HepG2 (cell line): ENCODE results near the gene POGK. TPM values are rescaled to one million over a fixed set of nuclear protein-coding genes. Genes with fewer than 3 reads are reported as not detected.

Source experiments
- AGO2 ChIP-seq: fragments of 200-400 bp; formaldehyde crosslinking; optimal IDR thresholded peaks from 2 replicates; pipeline ENCODE3; 2017; ENCODE audit warnings: mild to moderate bottlenecking, low read depth, low read length, moderate library complexity
- KDM2A ChIP-seq: sonication (generic); formaldehyde crosslinking; IDR thresholded peaks from 2 replicates; pipeline ENCODE4 v1.4.0; 2020; ENCODE audit warnings: low read depth, missing genetic modification reagents, borderline replicate concordance
- MLLT10 ChIP-seq: sonication (generic); formaldehyde crosslinking; IDR thresholded peaks from 2 replicates; pipeline ENCODE4 v1.4.0; 2020; ENCODE audit warnings: missing genetic modification reagents
- SAP130 ChIP-seq: IDR thresholded peaks from 2 replicates; pipeline ENCODE4 v1.6.1; 2016; ENCODE audit warnings: low read depth
- XBP1 ChIP-seq: sonication (generic); formaldehyde crosslinking; IDR thresholded peaks from 2 replicates; pipeline ENCODE4 v1.5.0; 2020; ENCODE audit warnings: missing genetic modification reagents
- ZKSCAN1 ChIP-seq: fragments of 150-350 bp; IDR thresholded peaks from 2 replicates; pipeline ENCODE4 v1.6.1; 2014; ENCODE audit warnings: low read length
- ZNF230 ChIP-seq: sonication (generic); formaldehyde crosslinking; IDR thresholded peaks from 2 replicates; pipeline ENCODE4 v1.4.0; 2020; ENCODE audit warnings: mild to moderate bottlenecking, missing genetic modification reagents
- ZNF674 ChIP-seq: sonication (generic); formaldehyde crosslinking; IDR thresholded peaks from 2 replicates; pipeline ENCODE4 v1.5.0; 2020; ENCODE audit warnings: low read depth, mild to moderate bottlenecking, missing genetic modification reagents
- polyA plus RNA-seq, 8 experiments: library from polyadenylated mRNA; depleted of rRNA in 3 of 8; stranded (reverse) in 7 of 8; unstranded in 1 of 8; fragments of >200 nt; fragmentation: Illumina TruSeq in 4 of 8; extraction: Trizol in 4 of 8; gene quantifications; 2 replicates each; pipeline versions ENCODE4 v1.2.1 to v1.2.3, GENCODE V29; 2011 to 2016; ENCODE audit warnings: low read depth in 4 of 8, missing spikeins in 1 of 8, mixed read lengths in 1 of 8; ENCODE audit not compliant: insufficient read depth in 1 of 8
- total RNA-seq, 5 experiments: library from RNA; depleted of rRNA; stranded (reverse); fragments of >200 nt; fragmentation: Illumina TruSeq; extraction: Trizol; gene quantifications; 2 replicates each; pipeline ENCODE4 v1.2.3, GENCODE V29; 2016; ENCODE audit warnings: low read depth in 1 of 5
- TF ChIP-seq, protein P1 (sequence below): sonication (generic); formaldehyde crosslinking; IDR thresholded peaks from 2 replicates; pipeline ENCODE4 v1.5.1; 2020; ENCODE audit warnings: missing genetic modification reagents, mild to moderate bottlenecking, borderline replicate concordance
- TF ChIP-seq, protein P2 (sequence below): sonication (generic); formaldehyde crosslinking; IDR thresholded peaks from 2 replicates; pipeline ENCODE4 v1.5.0; 2020; ENCODE audit warnings: mild to moderate bottlenecking, missing genetic modification reagents, moderate library complexity
- TF ChIP-seq, protein P3 (sequence below): sonication (generic); formaldehyde crosslinking; IDR thresholded peaks from 2 replicates; pipeline ENCODE4 v1.4.0; 2020; ENCODE audit warnings: missing genetic modification reagents
- TF ChIP-seq, protein P4 (sequence below): IDR thresholded peaks from 2 replicates; pipeline ENCODE4 v1.6.1; 2016; ENCODE audit warnings: mild to moderate bottlenecking
- TF ChIP-seq, protein P5 (sequence below): sonication (generic); formaldehyde crosslinking; IDR thresholded peaks from 2 replicates; pipeline ENCODE4 v1.4.0; 2020; ENCODE audit warnings: missing genetic modification reagents

The POGK gene
- total and polyA plus RNA-seq, 2 of the 13 experiments (the other 11 are each of a cell fraction or from before 2014, with no cell fraction given) = 4.8 to 16.2 TPM

DNA sequence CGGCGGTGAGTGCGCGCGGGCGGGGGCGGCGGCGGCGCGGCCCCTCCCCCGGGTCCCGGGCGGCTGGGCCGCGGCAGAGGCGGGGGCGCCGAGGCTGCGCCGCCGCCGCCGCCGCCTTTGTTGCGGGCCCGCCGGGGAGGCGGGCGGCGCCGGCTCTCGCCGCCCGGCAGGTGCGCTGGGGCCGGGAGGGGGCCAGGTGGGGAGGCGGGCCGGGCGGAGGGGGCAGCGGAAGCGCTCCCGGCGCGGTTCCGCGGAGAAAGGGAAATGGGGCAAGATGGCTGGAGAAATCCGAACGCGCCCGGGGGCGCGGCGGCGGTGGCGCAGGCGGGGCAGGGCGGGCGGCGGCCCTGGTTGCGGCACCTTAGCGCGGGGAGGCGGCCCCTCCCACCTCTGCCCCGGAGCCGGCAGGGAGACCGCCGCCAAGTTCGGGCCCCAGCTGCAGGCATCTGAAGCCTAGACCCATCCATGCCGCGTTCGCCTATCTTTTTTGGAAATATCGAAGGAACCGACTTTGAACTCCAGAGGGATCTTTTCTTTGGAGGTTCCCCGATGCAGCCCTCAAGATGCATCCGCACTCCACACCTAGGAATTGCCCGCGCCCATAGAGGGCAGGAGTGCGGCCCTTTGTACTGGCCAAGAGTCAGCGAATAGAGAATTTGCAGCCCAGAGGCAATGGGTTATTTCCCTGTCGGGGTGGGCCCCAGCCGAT is 479 bp downstream of the POGK start (continued):
- TF ChIP-seq, protein P1, sequence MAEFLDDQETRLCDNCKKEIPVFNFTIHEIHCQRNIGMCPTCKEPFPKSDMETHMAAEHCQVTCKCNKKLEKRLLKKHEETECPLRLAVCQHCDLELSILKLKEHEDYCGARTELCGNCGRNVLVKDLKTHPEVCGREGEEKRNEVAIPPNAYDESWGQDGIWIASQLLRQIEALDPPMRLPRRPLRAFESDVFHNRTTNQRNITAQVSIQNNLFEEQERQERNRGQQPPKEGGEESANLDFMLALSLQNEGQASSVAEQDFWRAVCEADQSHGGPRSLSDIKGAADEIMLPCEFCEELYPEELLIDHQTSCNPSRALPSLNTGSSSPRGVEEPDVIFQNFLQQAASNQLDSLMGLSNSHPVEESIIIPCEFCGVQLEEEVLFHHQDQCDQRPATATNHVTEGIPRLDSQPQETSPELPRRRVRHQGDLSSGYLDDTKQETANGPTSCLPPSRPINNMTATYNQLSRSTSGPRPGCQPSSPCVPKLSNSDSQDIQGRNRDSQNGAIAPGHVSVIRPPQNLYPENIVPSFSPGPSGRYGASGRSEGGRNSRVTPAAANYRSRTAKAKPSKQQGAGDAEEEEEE (CRISPR knock-in tag) = no peak
- peak; percentile 42; the same call in 1 of the 2 replicates for TF ChIP-seq SAP130
- TF ChIP-seq, protein P2, sequence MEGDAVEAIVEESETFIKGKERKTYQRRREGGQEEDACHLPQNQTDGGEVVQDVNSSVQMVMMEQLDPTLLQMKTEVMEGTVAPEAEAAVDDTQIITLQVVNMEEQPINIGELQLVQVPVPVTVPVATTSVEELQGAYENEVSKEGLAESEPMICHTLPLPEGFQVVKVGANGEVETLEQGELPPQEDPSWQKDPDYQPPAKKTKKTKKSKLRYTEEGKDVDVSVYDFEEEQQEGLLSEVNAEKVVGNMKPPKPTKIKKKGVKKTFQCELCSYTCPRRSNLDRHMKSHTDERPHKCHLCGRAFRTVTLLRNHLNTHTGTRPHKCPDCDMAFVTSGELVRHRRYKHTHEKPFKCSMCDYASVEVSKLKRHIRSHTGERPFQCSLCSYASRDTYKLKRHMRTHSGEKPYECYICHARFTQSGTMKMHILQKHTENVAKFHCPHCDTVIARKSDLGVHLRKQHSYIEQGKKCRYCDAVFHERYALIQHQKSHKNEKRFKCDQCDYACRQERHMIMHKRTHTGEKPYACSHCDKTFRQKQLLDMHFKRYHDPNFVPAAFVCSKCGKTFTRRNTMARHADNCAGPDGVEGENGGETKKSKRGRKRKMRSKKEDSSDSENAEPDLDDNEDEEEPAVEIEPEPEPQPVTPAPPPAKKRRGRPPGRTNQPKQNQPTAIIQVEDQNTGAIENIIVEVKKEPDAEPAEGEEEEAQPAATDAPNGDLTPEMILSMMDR = peak; percentile 39
- TF ChIP-seq KDM2A (CRISPR knock-in tag) = peak; percentile 42; the same call in 1 of the 2 replicates
- no peak for TF ChIP-seq ZKSCAN1
- TF ChIP-seq, protein P3, sequence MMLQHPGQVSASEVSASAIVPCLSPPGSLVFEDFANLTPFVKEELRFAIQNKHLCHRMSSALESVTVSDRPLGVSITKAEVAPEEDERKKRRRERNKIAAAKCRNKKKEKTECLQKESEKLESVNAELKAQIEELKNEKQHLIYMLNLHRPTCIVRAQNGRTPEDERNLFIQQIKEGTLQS (CRISPR knock-in tag) = no peak
- no peak for TF ChIP-seq MLLT10 (CRISPR knock-in tag)
- TF ChIP-seq ZNF674 (CRISPR knock-in tag) = no peak
- TF ChIP-seq, protein P4, sequence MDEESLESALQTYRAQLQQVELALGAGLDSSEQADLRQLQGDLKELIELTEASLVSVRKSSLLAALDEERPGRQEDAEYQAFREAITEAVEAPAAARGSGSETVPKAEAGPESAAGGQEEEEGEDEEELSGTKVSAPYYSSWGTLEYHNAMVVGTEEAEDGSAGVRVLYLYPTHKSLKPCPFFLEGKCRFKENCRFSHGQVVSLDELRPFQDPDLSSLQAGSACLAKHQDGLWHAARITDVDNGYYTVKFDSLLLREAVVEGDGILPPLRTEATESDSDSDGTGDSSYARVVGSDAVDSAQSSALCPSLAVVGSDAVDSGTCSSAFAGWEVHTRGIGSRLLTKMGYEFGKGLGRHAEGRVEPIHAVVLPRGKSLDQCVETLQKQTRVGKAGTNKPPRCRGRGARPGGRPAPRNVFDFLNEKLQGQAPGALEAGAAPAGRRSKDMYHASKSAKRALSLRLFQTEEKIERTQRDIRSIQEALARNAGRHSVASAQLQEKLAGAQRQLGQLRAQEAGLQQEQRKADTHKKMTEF (CRISPR knock-in tag) = no peak
- TF ChIP-seq ZNF230 (CRISPR knock-in tag) = 0 out of 2 replicates have a peak, but pooled peaks have one; percentile 26
- TF ChIP-seq, protein P5, sequence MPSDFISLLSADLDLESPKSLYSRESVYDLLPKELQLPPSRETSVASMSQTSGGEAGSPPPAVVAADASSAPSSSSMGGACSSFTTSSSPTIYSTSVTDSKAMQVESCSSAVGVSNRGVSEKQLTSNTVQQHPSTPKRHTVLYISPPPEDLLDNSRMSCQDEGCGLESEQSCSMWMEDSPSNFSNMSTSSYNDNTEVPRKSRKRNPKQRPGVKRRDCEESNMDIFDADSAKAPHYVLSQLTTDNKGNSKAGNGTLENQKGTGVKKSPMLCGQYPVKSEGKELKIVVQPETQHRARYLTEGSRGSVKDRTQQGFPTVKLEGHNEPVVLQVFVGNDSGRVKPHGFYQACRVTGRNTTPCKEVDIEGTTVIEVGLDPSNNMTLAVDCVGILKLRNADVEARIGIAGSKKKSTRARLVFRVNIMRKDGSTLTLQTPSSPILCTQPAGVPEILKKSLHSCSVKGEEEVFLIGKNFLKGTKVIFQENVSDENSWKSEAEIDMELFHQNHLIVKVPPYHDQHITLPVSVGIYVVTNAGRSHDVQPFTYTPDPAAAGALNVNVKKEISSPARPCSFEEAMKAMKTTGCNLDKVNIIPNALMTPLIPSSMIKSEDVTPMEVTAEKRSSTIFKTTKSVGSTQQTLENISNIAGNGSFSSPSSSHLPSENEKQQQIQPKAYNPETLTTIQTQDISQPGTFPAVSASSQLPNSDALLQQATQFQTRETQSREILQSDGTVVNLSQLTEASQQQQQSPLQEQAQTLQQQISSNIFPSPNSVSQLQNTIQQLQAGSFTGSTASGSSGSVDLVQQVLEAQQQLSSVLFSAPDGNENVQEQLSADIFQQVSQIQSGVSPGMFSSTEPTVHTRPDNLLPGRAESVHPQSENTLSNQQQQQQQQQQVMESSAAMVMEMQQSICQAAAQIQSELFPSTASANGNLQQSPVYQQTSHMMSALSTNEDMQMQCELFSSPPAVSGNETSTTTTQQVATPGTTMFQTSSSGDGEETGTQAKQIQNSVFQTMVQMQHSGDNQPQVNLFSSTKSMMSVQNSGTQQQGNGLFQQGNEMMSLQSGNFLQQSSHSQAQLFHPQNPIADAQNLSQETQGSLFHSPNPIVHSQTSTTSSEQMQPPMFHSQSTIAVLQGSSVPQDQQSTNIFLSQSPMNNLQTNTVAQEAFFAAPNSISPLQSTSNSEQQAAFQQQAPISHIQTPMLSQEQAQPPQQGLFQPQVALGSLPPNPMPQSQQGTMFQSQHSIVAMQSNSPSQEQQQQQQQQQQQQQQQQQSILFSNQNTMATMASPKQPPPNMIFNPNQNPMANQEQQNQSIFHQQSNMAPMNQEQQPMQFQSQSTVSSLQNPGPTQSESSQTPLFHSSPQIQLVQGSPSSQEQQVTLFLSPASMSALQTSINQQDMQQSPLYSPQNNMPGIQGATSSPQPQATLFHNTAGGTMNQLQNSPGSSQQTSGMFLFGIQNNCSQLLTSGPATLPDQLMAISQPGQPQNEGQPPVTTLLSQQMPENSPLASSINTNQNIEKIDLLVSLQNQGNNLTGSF = 0 out of 2 replicates have a peak, but pooled peaks have one; percentile 29
- no peak for TF ChIP-seq AGO2
- no peak for TF ChIP-seq XBP1 (CRISPR knock-in tag)
